Astrocyte (in vitro differentiated cells and primary cell): ENCODE measurements around the gene ORM1. TPM values are rescaled to one million over a fixed set of nuclear protein-coding genes. Genes with fewer than 3 reads are reported as not detected.

ENCODE experiments used
- DNase-seq: peaks from one replicate; pipeline ENCODE4 v3.0.0-alpha.2; 2010; ENCODE audit warnings: low read depth
- FAIRE-seq: peaks from 2 replicates; lab custom pipeline; 2011; peaks lifted over from hg19 to GRCh38; lab: Jason Lieb, UNC
- H2AFZ ChIP-seq: 2 replicates; pipeline ENCODE4 v1.6.0; 2012; ENCODE audit warnings: low read depth, low read length, inconsistent platforms
- H3K27ac ChIP-seq: 2 replicates; pipeline ENCODE4 v1.5.1; 2011; ENCODE audit warnings: low read depth, low read length, inconsistent platforms
- H3K27me3 ChIP-seq: 2 replicates; pipeline ENCODE4 v1.6.0; 2011; ENCODE audit warnings: low read length, inconsistent platforms; ENCODE audit not compliant: insufficient read depth
- H3K36me3 ChIP-seq: 2 replicates; pipeline ENCODE4 v1.5.1; 2011; ENCODE audit warnings: low read length, inconsistent platforms; ENCODE audit not compliant: insufficient read depth
- H3K4me1 ChIP-seq: 2 replicates; pipeline ENCODE4 v1.5.1; 2011; ENCODE audit warnings: low read length, inconsistent platforms; ENCODE audit not compliant: insufficient read depth
- H3K4me2 ChIP-seq: 2 replicates; pipeline ENCODE4 v1.6.0; 2012; ENCODE audit warnings: low read length, inconsistent platforms
- H3K4me3 ChIP-seq: 2 replicates; pipeline ENCODE4 v1.5.1; 2011; ENCODE audit warnings: low read depth, mild to moderate bottlenecking, low read length, inconsistent platforms; ENCODE audit not compliant: insufficient read depth
- H3K79me2 ChIP-seq: 2 replicates; pipeline ENCODE4 v1.6.0; 2012; ENCODE audit warnings: mild to moderate bottlenecking, low read length, inconsistent platforms; ENCODE audit not compliant: insufficient read depth
- H3K9ac ChIP-seq: 2 replicates; pipeline ENCODE4 v1.6.0; 2012; ENCODE audit warnings: mild to moderate bottlenecking, low read length, inconsistent platforms
- H3K9me3 ChIP-seq: 2 replicates; pipeline ENCODE4 v1.5.1; 2012; ENCODE audit warnings: low read depth, mild to moderate bottlenecking, low read length, inconsistent platforms; ENCODE audit not compliant: insufficient read depth
- H4K20me1 ChIP-seq: 2 replicates; pipeline ENCODE4 v1.6.0; 2012; ENCODE audit warnings: low read length, inconsistent platforms; ENCODE audit not compliant: insufficient read depth
- H3K27ac Mint-ChIP-seq: one replicate; pipeline ENCODE4 v1.8.0; 2021; ENCODE audit warnings: mild to moderate bottlenecking, mixed read lengths; ENCODE audit not compliant: unreplicated experiment
- H3K27me3 Mint-ChIP-seq: one replicate; pipeline ENCODE4 v1.8.0; 2021; ENCODE audit warnings: low read depth, mixed read lengths; ENCODE audit not compliant: unreplicated experiment
- H3K36me3 Mint-ChIP-seq: one replicate; pipeline ENCODE4 v1.8.0; 2021; ENCODE audit warnings: low read depth, mixed read lengths; ENCODE audit not compliant: unreplicated experiment
- H3K4me1 Mint-ChIP-seq: one replicate; pipeline ENCODE4 v1.8.0; 2021; ENCODE audit warnings: low read depth, mixed read lengths; ENCODE audit not compliant: unreplicated experiment
- H3K4me3 Mint-ChIP-seq: one replicate; pipeline ENCODE4 v1.8.0; 2021; ENCODE audit warnings: mild to moderate bottlenecking, moderate library complexity, mixed read lengths; ENCODE audit not compliant: unreplicated experiment
- H3K9me3 Mint-ChIP-seq: one replicate; pipeline ENCODE4 v1.8.0; 2021; ENCODE audit warnings: mild to moderate bottlenecking, mixed read lengths; ENCODE audit not compliant: unreplicated experiment
- CTCF ChIP-seq: IDR thresholded peaks from 2 replicates; pipeline ENCODE4 v1.5.1; 2011; ENCODE audit warnings: low read depth, mild to moderate bottlenecking, inconsistent platforms, low read length, moderate library complexity; ENCODE audit not compliant: insufficient read depth
- EZH2 ChIP-seq: IDR thresholded peaks from 2 replicates; pipeline ENCODE4 v1.6.1; 2012; ENCODE audit warnings: mild to moderate bottlenecking, low read length, inconsistent platforms; ENCODE audit not compliant: insufficient read depth
- total RNA-seq: library from RNA; stranded (reverse); gene quantifications from 2 replicates; pipeline ENCODE4 v1.2.1, GENCODE V29; 2021

Gene ORM1
- total RNA-seq, 1 donor from 2014 or later = not detected

GRCh38 chr9:114288193-114289091, 34.5 kb upstream of the ORM1 start:
- Histone ChIP-seq H2AFZ (no peak overlapping the region), H3K27ac (peak overlapping the region; percentile 34), H3K4me1 (peaks cover 33% of the 10 kb centered on the region), H3K4me3 (no peak overlapping the region), H3K79me2 (no peaks in the 10 kb centered on the region), H4K20me1 (no peaks in the 10 kb centered on the region), H3K9ac (peak overlapping the region; percentile 17), H3K9me3 (no peaks in the 10 kb centered on the region), H3K36me3 (peaks cover 5% of the 10 kb centered on the region), H3K4me2 (peak overlapping the region; percentile 45), H3K27me3 (no peaks in the 10 kb centered on the region)
- Mint-ChIP-seq H3K27me3 (no peaks in the 10 kb centered on the region), H3K4me3 (no peak overlapping the region), H3K4me1 (peaks cover 31% of the 10 kb centered on the region), H3K36me3 (peaks cover 16% of the 10 kb centered on the region), H3K9me3 (no peaks in the 10 kb centered on the region), H3K27ac (peak overlapping the region; percentile 62)
- no peak for TF ChIP-seq EZH2
- no peak for TF ChIP-seq CTCF
- DNase-seq = peak; percentile 76
- FAIRE-seq = peak; percentile 39

- H3K4me1 ChIP-seq = peaks cover 32% of the 10 kb centered on the region
- no peaks in the 10 kb centered on the region for H3K27me3 ChIP-seq
- FAIRE-seq (no peak), DNase-seq (no peak)
- no peaks in the 10 kb centered on the region for H3K9me3 Mint-ChIP-seq
- TF ChIP-seq CTCF = no peak
- no peak overlapping the region for H3K4me3 ChIP-seq
- no peak overlapping the region for H3K27ac ChIP-seq
- no peak overlapping the region for H3K9ac ChIP-seq
- H3K9me3 ChIP-seq = no peaks in the 10 kb centered on the region
- H3K27ac Mint-ChIP-seq = no peak overlapping the region
- H3K4me3 Mint-ChIP-seq = no peak overlapping the region
- no peaks in the 10 kb centered on the region for H3K27me3 Mint-ChIP-seq
- H2AFZ ChIP-seq = no peak overlapping the region
- peaks cover 5% of the 10 kb centered on the region for H3K36me3 ChIP-seq
- no peak overlapping the region for H3K4me2 ChIP-seq
- H3K4me1 Mint-ChIP-seq = peaks cover 28% of the 10 kb centered on the region
- H3K79me2 ChIP-seq = no peaks in the 10 kb centered on the region
- H4K20me1 ChIP-seq = no peaks in the 10 kb centered on the region
- H3K36me3 Mint-ChIP-seq = peaks cover 15% of the 10 kb centered on the region
Measured at GRCh38 chr9:114289106-114289505, 33.8 kb upstream of the ORM1 start.
